IMR-90 (cell line): ENCODE results near the gene AMOTL1. TPM values are rescaled to one million over a fixed set of nuclear protein-coding genes. Genes with fewer than 3 reads are reported as not detected.
A peak's percentile ranks its signal among the peaks of the same experiment; 100 is the strongest.

Source experiments
- ATAC-seq: fragments of 200-7000 bp; cut with Tn5 transposase; 2 replicates; pipeline ENCODE4 v1.9.1; 2020; ENCODE audit warnings: low read depth, mild to moderate bottlenecking, moderate library complexity
- BruUV-seq: library from RNA; stranded (reverse); fragments of 400-500 nt; replicated peaks from 2 replicates; lab custom pipeline; 2021; lab: Mats Ljungman, UMichigan
- CTCF ChIA-PET: fragments of 300-600 bp; formaldehyde crosslinking; extraction: SDS; loops from one replicate; lab custom pipeline; 2021; ENCODE audit warnings: antibody characterized with exemption; lab: Yijun Ruan, JAX
- POLR2A ChIA-PET: fragments of 300-600 bp; sonication (Branson Sonifier 250); formaldehyde crosslinking; loops from one replicate; lab custom pipeline; 2022; ENCODE audit warnings: antibody characterized with exemption; ENCODE audit not compliant: unreplicated experiment; lab: Charles Lee
- DNase-seq: peaks from one replicate; pipeline ENCODE4 v3.0.0; 2013
- H2AFZ ChIP-seq: replicated peaks from 2 replicates; pipeline ENCODE3; 2013; ENCODE audit warnings: low read length, mild to moderate bottlenecking; ENCODE audit not compliant: poor library complexity
- H2AK5ac ChIP-seq: 2 replicates; pipeline ENCODE4 v1.6.1; 2013; ENCODE audit warnings: low read depth, low read length, inconsistent platforms
- H2AK9ac ChIP-seq: replicated peaks from 2 replicates; pipeline ENCODE3; 2013; ENCODE audit warnings: mild to moderate bottlenecking, low read depth, low read length, moderate library complexity; ENCODE audit not compliant: poor library complexity
- H2BK120ac ChIP-seq: 2 replicates; pipeline ENCODE4 v1.6.1; 2013; ENCODE audit warnings: low read depth, low read length, inconsistent platforms
- H2BK15ac ChIP-seq: 3 replicates; pipeline ENCODE4 v1.6.1; 2013; ENCODE audit warnings: low read depth, low read length, inconsistent platforms
- H2BK20ac ChIP-seq: 2 replicates; pipeline ENCODE4 v1.6.1; 2013; ENCODE audit warnings: low read depth, mild to moderate bottlenecking, inconsistent platforms, low read length, moderate library complexity
- H2BK5ac ChIP-seq: 2 replicates; pipeline ENCODE4 v1.6.1; 2013; ENCODE audit warnings: mild to moderate bottlenecking, low read depth, low read length, inconsistent platforms; ENCODE audit not compliant: poor library complexity, severe bottlenecking
- H3K14ac ChIP-seq: replicated peaks from 2 replicates; pipeline ENCODE4 v1.6.1; 2013; ENCODE audit warnings: low read depth, low read length, inconsistent platforms
- H3K18ac ChIP-seq: 2 replicates; pipeline ENCODE4 v1.6.1; 2013; ENCODE audit warnings: low read depth, low read length, control low read depth
- H3K23ac ChIP-seq: 2 replicates; pipeline ENCODE4 v1.6.1; 2013; ENCODE audit warnings: low read depth, low read length, inconsistent platforms
- H3K27ac ChIP-seq: 2 replicates; pipeline ENCODE4 v1.5.1; 2013; ENCODE audit warnings: mild to moderate bottlenecking, control low read depth, low read length; ENCODE audit not compliant: insufficient read depth
- H3K27me3 ChIP-seq: 2 replicates; pipeline ENCODE4 v1.6.1; 2013; ENCODE audit warnings: low read length; ENCODE audit not compliant: control insufficient read depth, insufficient read depth
- H3K36me3 ChIP-seq: 2 replicates; pipeline ENCODE4 v1.6.1; 2013; ENCODE audit warnings: low read length, mixed read lengths; ENCODE audit not compliant: control insufficient read depth, insufficient read depth
- H3K4ac ChIP-seq: 2 replicates; pipeline ENCODE4 v1.6.1; 2013; ENCODE audit warnings: low read depth, low read length, inconsistent platforms
- H3K4me1 ChIP-seq: 2 replicates; pipeline ENCODE4 v1.6.1; 2013; ENCODE audit warnings: low read length, mixed read lengths; ENCODE audit not compliant: control insufficient read depth, insufficient read depth
- H3K4me2 ChIP-seq: 2 replicates; pipeline ENCODE4 v1.6.1; 2013; ENCODE audit warnings: low read depth, mild to moderate bottlenecking, control low read depth, low read length, moderate library complexity
- H3K4me3 ChIP-seq: 2 replicates; pipeline ENCODE4 v1.5.1; 2013; ENCODE audit warnings: low read depth, mild to moderate bottlenecking, control low read depth, low read length, moderate library complexity; ENCODE audit not compliant: insufficient read depth
- H3K56ac ChIP-seq: 2 replicates; pipeline ENCODE4 v1.6.1; 2013; ENCODE audit warnings: low read length, inconsistent platforms; ENCODE audit not compliant: insufficient read depth; ENCODE audit errors: extremely low read depth
- H3K79me1 ChIP-seq, 2 experiments: 2 replicates each; pipeline ENCODE4 v1.6.1; 2013; ENCODE audit warnings: low read length in 2 of 2, inconsistent platforms in 1 of 2, low read depth in 1 of 2
- H3K9ac ChIP-seq: 2 replicates; pipeline ENCODE4 v1.6.1; 2013; ENCODE audit warnings: low read depth, low read length, control low read depth
- H3K9me1 ChIP-seq: 2 replicates; pipeline ENCODE4 v1.6.1; 2013; ENCODE audit warnings: low read length, inconsistent platforms; ENCODE audit not compliant: insufficient read depth
- H3K9me3 ChIP-seq: 2 replicates; pipeline ENCODE4 v1.6.1; 2013; ENCODE audit warnings: low read length; ENCODE audit not compliant: control insufficient read depth, insufficient read depth
- H4K20me1 ChIP-seq: 2 replicates; pipeline ENCODE4 v1.6.1; 2013; ENCODE audit warnings: low read length, inconsistent platforms; ENCODE audit not compliant: insufficient read depth
- H4K5ac ChIP-seq: 2 replicates; pipeline ENCODE4 v1.6.1; 2013; ENCODE audit warnings: mild to moderate bottlenecking, low read depth, low read length, control low read depth
- H4K8ac ChIP-seq, 2 experiments: 2 replicates each; pipeline ENCODE4 v1.6.1; 2013; ENCODE audit warnings: low read depth in 2 of 2, low read length in 2 of 2, control low read depth in 1 of 2, inconsistent platforms in 1 of 2
- H4K91ac ChIP-seq: 2 replicates; pipeline ENCODE4 v1.6.1; 2013; ENCODE audit warnings: low read depth, low read length, inconsistent platforms; ENCODE audit not compliant: insufficient read depth
- BHLHE40 ChIP-seq: fragments of 150-350 bp; IDR thresholded peaks from 2 replicates; pipeline ENCODE4 v1.6.1; 2016; ENCODE audit warnings: mild to moderate bottlenecking, low read depth, low read length
- CEBPB ChIP-seq: IDR thresholded peaks from 2 replicates; pipeline ENCODE4 v1.6.1; 2012; ENCODE audit warnings: low read depth, low read length, improper control_type of control experiment
- CHD1 ChIP-seq: IDR thresholded peaks from 2 replicates; pipeline ENCODE4 v1.6.1; 2012; ENCODE audit warnings: low read depth, low read length, improper control_type of control experiment
- ELK1 ChIP-seq: fragments of 150-350 bp; IDR thresholded peaks from 2 replicates; pipeline ENCODE4 v1.6.1; 2016; ENCODE audit warnings: low read depth, mild to moderate bottlenecking, low read length, moderate library complexity, borderline replicate concordance
- FOS ChIP-seq: fragments of 150-350 bp; IDR thresholded peaks from 2 replicates; pipeline ENCODE4 v1.6.1; 2016; ENCODE audit warnings: low read depth, low read length
- POLR2A ChIP-seq: IDR thresholded peaks from 2 replicates; pipeline ENCODE4 v1.6.1; 2012; ENCODE audit warnings: mild to moderate bottlenecking, low read depth, low read length
- RAD21 ChIP-seq: IDR thresholded peaks from 2 replicates; pipeline ENCODE4 v1.6.1; 2012; ENCODE audit warnings: low read length, improper control_type of control experiment
- SMC3 ChIP-seq: fragments of 150-350 bp; IDR thresholded peaks from 2 replicates; pipeline ENCODE4 v1.6.1; 2016; ENCODE audit warnings: low read depth, mild to moderate bottlenecking, antibody characterized with exemption, low read length, moderate library complexity
- USF2 ChIP-seq: fragments of 150-350 bp; IDR thresholded peaks from 2 replicates; pipeline ENCODE4 v1.6.1; 2017; ENCODE audit warnings: mild to moderate bottlenecking, antibody characterized with exemption, low read length, low read depth
- WGBS, 2 experiments: methylation state at CpG; one replicate each; pipeline versions ENCODE4 v1.1.5 to v1.1.7; 2013; ENCODE audit warnings: missing lambda C conversion rate in 2 of 2; ENCODE audit not compliant: insufficient read length in 1 of 2; ENCODE audit errors: extremely low coverage in 2 of 2; 5-methylcytosine and 5-hydroxymethylcytosine counted together
- dilution Hi-C: fragments of 300-500 bp; cut with HindIII; formaldehyde crosslinking; loops from one replicate; pipeline ENCODE4 v1.14.3; 2018; ENCODE audit warnings: low sequenced_read_pairs; ENCODE audit not compliant: unreplicated experiment
- in situ Hi-C: fragments of 300-500 bp; cut with MboI; formaldehyde crosslinking; loops from 3 replicates; pipeline ENCODE4 v1.14.3; 2019; ENCODE audit warnings: low sequenced_read_pairs, inconsistent platforms, mixed read lengths
- intact Hi-C: fragments of 100-400 bp; cut with micrococcal nuclease; formaldehyde crosslinking; loops from 2 replicates; pipeline ENCODE4 v1.10.0; 2022
- polyA plus RNA-seq, 3 experiments: library from polyadenylated mRNA; depleted of rRNA; stranded (reverse); fragments of >200 nt; gene quantifications; 2 replicates each; pipeline ENCODE4 v1.2.3, GENCODE V29; 2012; ENCODE audit warnings: low replicate concordance in 1 of 3
- total RNA-seq: library from RNA; depleted of rRNA; stranded (reverse); fragments of >200 nt; gene quantifications from 2 replicates; pipeline ENCODE4 v1.2.3, GENCODE V29; 2012

AMOTL1 gene
- total and polyA plus RNA-seq, 2 of the 4 experiments (the other 2 are of a cell fraction) = 18.6 to 49.5 TPM

- DNase-seq (no peak), ATAC-seq (peak; percentile 28)
- in situ Hi-C loops (no loop called here), dilution Hi-C loops (no loop called here), intact Hi-C loops (no loop called here)
- H2AK9ac ChIP-seq = no peak overlapping the region
- no peak overlapping the region for H3K14ac ChIP-seq
- H3K23ac ChIP-seq = no peak overlapping the region
- peaks cover 41 to 58% of the 10 kb centered on the region in 2 experiments for H3K79me1 ChIP-seq
- H2BK20ac ChIP-seq = no peak overlapping the region
- no peak overlapping the region for H2BK120ac ChIP-seq
- no peaks in the 10 kb centered on the region for H3K9me3 ChIP-seq
- H3K4me3 ChIP-seq = no peak overlapping the region
- peaks cover 30% of the 10 kb centered on the region for H3K4me1 ChIP-seq
- H3K9ac ChIP-seq = no peak overlapping the region
- ChIA-PET CTCF (interaction anchor here (1.2 kb wide), 1 partner anchor 136 kb away, joined by 3 read pairs; no protein-coding TSS in a partner anchor), POLR2A (no interaction called here)
- peaks cover 13% of the 10 kb centered on the region for H4K20me1 ChIP-seq
- H3K9me1 ChIP-seq = peaks cover 17% of the 10 kb centered on the region
- H3K4ac ChIP-seq = peak overlapping the region; percentile 24
- H2AFZ ChIP-seq = no peak overlapping the region
- H4K5ac ChIP-seq = peak overlapping the region; percentile 15; the same call in 1 of the 2 replicates
- no peak for TF ChIP-seq SMC3
- no peak for TF ChIP-seq FOS
- no peak for TF ChIP-seq USF2
- no peak for TF ChIP-seq CEBPB
- no peak for TF ChIP-seq BHLHE40
- no peak for TF ChIP-seq ELK1
- TF ChIP-seq CHD1 = no peak
- TF ChIP-seq RAD21 = no peak
- no peak for TF ChIP-seq POLR2A
- BruUV-seq = no TSS peak
- peak overlapping the region; percentile 49; the same call in 1 of the 2 replicates for H3K27ac ChIP-seq
- H2BK5ac ChIP-seq = no peak overlapping the region
- H4K8ac ChIP-seq = no peak overlapping the region
- H3K18ac ChIP-seq = 0 out of 2 replicates have a peak overlapping the region, but pooled peaks have one; percentile 5
- no peak overlapping the region for H3K56ac ChIP-seq
- 0 out of 2 replicates have a peak overlapping the region, but pooled peaks have one; percentile 1 for H3K4me2 ChIP-seq
- no CpG with 5 or more reads among the region's 3 CpGs for WGBS, 2 experiments
- H3K36me3 ChIP-seq = peaks cover 42% of the 10 kb centered on the region
- no peak overlapping the region for H4K91ac ChIP-seq
- H2AK5ac ChIP-seq = no peak overlapping the region
- no peaks in the 10 kb centered on the region for H3K27me3 ChIP-seq
- H2BK15ac ChIP-seq = no peak overlapping the region
These were observed 63.4 kb downstream of the AMOTL1 start for GRCh38 chr11:94831529-94831928.
